ENCODE data around the gene RAPGEF2.
"Not testable (repeated sequence)": the region's sequence is repeated elsewhere in the genome, so short reads cannot be mapped to it uniquely, and the experiment has no call there.

RAPGEF2 gene

GRCh38 chr4:159177265-159178150 lies 74.6 kb downstream of the RAPGEF2 start:
- Mint-ChIP-seq H3K9me3 (no peaks in the 10 kb centered on the region), H3K4me3 (no peak overlapping the region), H3K27ac (no peak overlapping the region), H3K4me1 (ENCODE audit: low read depth) (peaks cover 56% of the 10 kb centered on the region), H3K36me3 (ENCODE audit: low read depth) (no peaks in the 10 kb centered on the region), H3K27me3 (no peaks in the 10 kb centered on the region)
- no peak for DNase-seq

DNA sequence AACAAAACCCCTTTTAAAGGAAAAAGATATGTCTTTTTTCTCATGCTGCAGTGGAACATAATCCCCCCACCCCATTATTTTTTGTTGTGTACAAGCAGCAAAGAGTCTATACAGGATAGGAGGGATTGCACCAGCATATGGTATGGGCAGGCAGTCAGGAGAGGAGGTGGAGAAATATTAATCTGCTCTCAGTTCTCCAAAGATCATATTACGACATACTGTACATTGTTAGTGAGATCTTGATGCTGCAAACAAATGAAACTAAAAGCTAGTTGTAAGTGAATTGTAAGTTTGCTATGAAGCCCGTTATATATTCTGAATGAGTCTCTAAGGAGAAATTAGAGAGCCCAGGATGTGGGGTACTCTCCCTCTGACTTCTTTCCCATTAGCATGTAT lies 75.3 kb downstream of the RAPGEF2 start:
- no peaks in the 10 kb centered on the region for H3K36me3 Mint-ChIP-seq (ENCODE audit: low read depth)
- no peak overlapping the region for H3K4me3 Mint-ChIP-seq
- H3K4me1 Mint-ChIP-seq (ENCODE audit: low read depth): peaks cover 52% of the 10 kb centered on the region
- H3K27ac Mint-ChIP-seq: no peak overlapping the region
- no peaks in the 10 kb centered on the region for H3K27me3 Mint-ChIP-seq
- no peak for DNase-seq
- H3K9me3 Mint-ChIP-seq: no peaks in the 10 kb centered on the region

- Mint-ChIP-seq H3K4me1 (ENCODE audit: low read depth) (peaks cover 43% of the 10 kb centered on the region), H3K36me3 (ENCODE audit: low read depth) (no peaks in the 10 kb centered on the region), H3K27ac (no peak overlapping the region), H3K4me3 (no peak overlapping the region), H3K9me3 (no peaks in the 10 kb centered on the region), H3K27me3 (no peaks in the 10 kb centered on the region)
- no peak for DNase-seq
Measured at GRCh38 chr4:159178979-159179969, 76.4 kb downstream of the RAPGEF2 start.

DNA sequence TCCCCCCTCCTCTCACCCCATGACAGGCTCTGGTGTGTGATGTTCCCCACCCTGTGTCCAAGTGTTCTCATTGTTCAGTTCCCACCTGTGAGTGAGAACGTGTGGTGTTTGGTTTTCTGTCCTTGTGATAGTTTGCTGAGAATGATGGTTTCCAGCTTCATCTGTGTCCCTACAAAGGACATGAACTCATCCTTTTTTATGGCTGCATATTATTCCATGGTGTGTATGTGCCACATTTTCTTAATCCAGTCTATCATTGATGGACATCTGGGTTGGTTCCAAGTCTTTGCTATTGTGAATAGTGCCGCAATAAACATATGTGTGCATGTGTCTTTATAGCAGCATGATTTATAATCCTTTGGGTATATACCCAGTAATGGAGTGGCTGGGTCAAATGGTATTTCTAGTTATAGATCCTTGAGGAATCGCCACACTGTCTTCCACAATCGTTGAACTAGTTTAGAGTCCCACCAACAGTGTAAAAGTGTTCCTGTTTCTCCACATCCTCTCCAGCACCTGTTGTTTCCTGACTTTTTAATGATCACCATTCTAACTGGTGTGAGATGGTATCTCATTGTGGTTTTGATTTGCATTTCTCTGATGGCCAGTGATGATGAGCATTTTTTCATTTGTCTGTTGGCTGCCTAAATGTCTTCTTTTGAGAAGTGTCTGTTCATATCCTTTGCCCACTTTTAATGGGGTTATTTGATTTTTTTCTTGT lies 81.2 kb downstream of the RAPGEF2 start:
- not testable (repeated sequence) for H3K27me3 Mint-ChIP-seq; H3K36me3 Mint-ChIP-seq (ENCODE audit: low read depth); H3K4me3 Mint-ChIP-seq; DNase-seq; H3K9me3 Mint-ChIP-seq
- peak overlapping the region; percentile 52 for H3K27ac Mint-ChIP-seq
- peaks cover 24% of the 10 kb centered on the region for H3K4me1 Mint-ChIP-seq (ENCODE audit: low read depth)

DNA sequence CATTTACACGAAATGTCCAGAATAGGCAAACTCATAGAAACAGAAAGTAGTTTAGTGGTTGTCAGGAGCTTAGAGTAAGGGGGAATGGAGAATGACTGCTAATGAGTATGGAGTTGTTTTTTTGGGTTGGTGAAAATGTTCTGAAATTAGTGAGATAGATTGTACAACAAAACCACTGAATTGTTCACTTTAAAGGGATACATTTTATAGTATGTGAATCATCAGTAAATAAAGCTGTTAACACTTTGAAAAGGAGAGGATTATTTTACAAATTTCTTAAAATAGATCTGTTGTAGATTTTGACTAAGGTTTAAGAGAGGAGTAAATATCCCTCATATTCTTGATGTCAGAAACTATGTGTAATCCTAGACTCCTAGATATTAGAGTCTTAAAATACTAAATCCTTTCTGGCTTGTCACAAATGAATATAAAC lies 82.7 kb downstream of the RAPGEF2 start:
- Mint-ChIP-seq H3K4me3 (no peak overlapping the region), H3K27me3 (no peaks in the 10 kb centered on the region), H3K9me3 (no peaks in the 10 kb centered on the region), H3K27ac (peak overlapping the region; percentile 30), H3K36me3 (ENCODE audit: low read depth) (no peaks in the 10 kb centered on the region), H3K4me1 (ENCODE audit: low read depth) (peaks cover 12% of the 10 kb centered on the region)
- DNase-seq: no peak

DNA sequence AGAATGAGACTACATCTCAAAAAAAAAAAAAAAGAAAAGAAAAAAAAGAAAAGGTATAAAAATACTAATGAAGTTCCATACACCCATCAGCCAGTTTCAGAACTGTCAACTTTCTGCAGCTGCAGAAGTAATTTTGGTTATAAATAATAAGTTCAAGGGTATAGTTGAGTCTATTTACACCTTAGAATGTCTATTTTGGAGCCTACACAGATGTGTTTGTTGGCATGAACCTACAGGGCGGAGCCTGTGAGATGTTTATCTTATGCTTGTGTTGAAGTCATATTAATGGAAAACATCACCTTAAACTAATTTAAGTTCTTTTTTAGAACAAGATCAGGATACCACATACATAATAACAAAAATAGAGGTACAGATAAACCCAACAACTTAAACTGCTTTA lies 85.8 kb downstream of the RAPGEF2 start:
- Mint-ChIP-seq H3K4me1 (ENCODE audit: low read depth) (peaks cover 12% of the 10 kb centered on the region), H3K4me3 (no peak overlapping the region), H3K27ac (no peak overlapping the region), H3K27me3 (no peaks in the 10 kb centered on the region), H3K36me3 (ENCODE audit: low read depth) (no peaks in the 10 kb centered on the region), H3K9me3 (no peaks in the 10 kb centered on the region)
- no peak for DNase-seq

- H3K4me1 Mint-ChIP-seq (ENCODE audit: low read depth): peaks cover 2% of the 10 kb centered on the region
- H3K9me3 Mint-ChIP-seq: no peaks in the 10 kb centered on the region
- H3K27me3 Mint-ChIP-seq: no peaks in the 10 kb centered on the region
- no peak for DNase-seq
- peaks cover 12% of the 10 kb centered on the region for H3K36me3 Mint-ChIP-seq (ENCODE audit: low read depth)
- no peak overlapping the region for H3K27ac Mint-ChIP-seq
- no peak overlapping the region for H3K4me3 Mint-ChIP-seq
Measured at GRCh38 chr4:159190651-159191050, 87.8 kb downstream of the RAPGEF2 start.

GRCh38 chr4:159191989-159192388 lies 89.1 kb downstream of the RAPGEF2 start:
- DNase-seq: no peak
- H3K27ac Mint-ChIP-seq: no peak overlapping the region
- H3K4me3 Mint-ChIP-seq: no peak overlapping the region
- H3K4me1 Mint-ChIP-seq (ENCODE audit: low read depth): no peaks in the 10 kb centered on the region
- H3K9me3 Mint-ChIP-seq: no peaks in the 10 kb centered on the region
- H3K27me3 Mint-ChIP-seq: no peaks in the 10 kb centered on the region
- H3K36me3 Mint-ChIP-seq (ENCODE audit: low read depth): peaks cover 13% of the 10 kb centered on the region

GRCh38 chr4:159193046-159193620 lies 90.3 kb downstream of the RAPGEF2 start:
- H3K4me3 Mint-ChIP-seq: no peak overlapping the region
- DNase-seq: no peak
- H3K36me3 Mint-ChIP-seq (ENCODE audit: low read depth): peaks cover 13% of the 10 kb centered on the region
- no peaks in the 10 kb centered on the region for H3K27me3 Mint-ChIP-seq
- H3K9me3 Mint-ChIP-seq: no peaks in the 10 kb centered on the region
- H3K27ac Mint-ChIP-seq: no peak overlapping the region
- H3K4me1 Mint-ChIP-seq (ENCODE audit: low read depth): no peaks in the 10 kb centered on the region

GRCh38 chr4:159195361-159195769 lies 92.5 kb downstream of the RAPGEF2 start:
- Mint-ChIP-seq H3K9me3 (no peaks in the 10 kb centered on the region), H3K27ac (no peak overlapping the region), H3K36me3 (ENCODE audit: low read depth) (peaks cover 13% of the 10 kb centered on the region), H3K4me1 (ENCODE audit: low read depth) (peaks cover 2% of the 10 kb centered on the region), H3K27me3 (no peaks in the 10 kb centered on the region), H3K4me3 (no peak overlapping the region)
- no peak for DNase-seq

- no peak for DNase-seq
- H3K4me1 Mint-ChIP-seq (ENCODE audit: low read depth): peaks cover 5% of the 10 kb centered on the region
- H3K4me3 Mint-ChIP-seq: no peak overlapping the region
- H3K36me3 Mint-ChIP-seq (ENCODE audit: low read depth): peaks cover 13% of the 10 kb centered on the region
- H3K9me3 Mint-ChIP-seq: no peaks in the 10 kb centered on the region
- no peak overlapping the region for H3K27ac Mint-ChIP-seq
- H3K27me3 Mint-ChIP-seq: no peaks in the 10 kb centered on the region
Measured at GRCh38 chr4:159197260-159197884, 94.5 kb downstream of the RAPGEF2 start.

DNA sequence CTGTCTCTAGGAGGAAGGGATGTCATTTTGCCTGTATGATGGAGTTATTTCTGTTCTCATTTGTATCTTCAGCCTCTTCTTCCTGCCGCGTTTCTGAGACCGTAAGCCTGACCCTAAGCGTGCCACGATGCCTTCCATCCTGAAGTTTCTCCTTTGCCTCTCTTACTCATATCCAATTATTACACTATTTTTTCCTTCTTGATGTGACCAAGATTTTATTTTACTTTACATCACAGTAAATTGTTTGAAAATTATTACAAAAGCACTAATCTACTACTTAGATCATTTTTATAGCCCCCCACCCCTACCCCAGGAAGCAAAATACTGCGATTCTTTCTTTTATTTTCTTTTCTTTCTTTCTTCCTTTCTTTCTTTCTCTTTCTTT lies 95.0 kb downstream of the RAPGEF2 start:
- Mint-ChIP-seq H3K4me1 (ENCODE audit: low read depth) (peaks cover 7% of the 10 kb centered on the region), H3K27me3 (no peaks in the 10 kb centered on the region), H3K9me3 (no peaks in the 10 kb centered on the region), H3K36me3 (ENCODE audit: low read depth) (peaks cover 13% of the 10 kb centered on the region), H3K4me3 (no peak overlapping the region), H3K27ac (no peak overlapping the region)
- DNase-seq: no peak

DNA sequence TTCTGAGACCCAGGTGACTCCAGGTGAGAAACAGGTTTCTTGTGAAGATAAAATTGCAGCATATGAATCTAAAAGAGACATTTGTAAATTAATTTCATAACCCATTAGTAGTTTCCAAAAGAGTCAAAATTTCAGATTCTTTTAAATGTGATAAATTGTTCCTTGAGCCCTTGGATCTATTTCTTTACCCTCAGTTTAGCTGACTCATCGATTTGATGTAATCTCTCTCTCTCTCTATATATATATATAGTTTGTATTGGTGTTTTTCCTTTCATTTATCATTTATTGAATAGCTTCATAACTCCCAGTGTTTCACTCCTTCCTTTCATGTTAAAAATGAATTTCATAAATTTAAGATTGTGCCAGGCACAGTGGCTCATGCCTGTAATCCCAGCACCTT lies 96.9 kb downstream of the RAPGEF2 start:
- Mint-ChIP-seq H3K36me3 (ENCODE audit: low read depth) (peaks cover 4% of the 10 kb centered on the region), H3K4me1 (ENCODE audit: low read depth) (peaks cover 26% of the 10 kb centered on the region), H3K27me3 (no peaks in the 10 kb centered on the region), H3K9me3 (no peaks in the 10 kb centered on the region), H3K4me3 (no peak overlapping the region), H3K27ac (no peak overlapping the region)
- no peak for DNase-seq

- H3K9me3 Mint-ChIP-seq: no peaks in the 10 kb centered on the region
- peaks cover 38% of the 10 kb centered on the region for H3K4me1 Mint-ChIP-seq (ENCODE audit: low read depth)
- H3K27ac Mint-ChIP-seq: no peak overlapping the region
- H3K27me3 Mint-ChIP-seq: no peaks in the 10 kb centered on the region
- H3K4me3 Mint-ChIP-seq: no peak overlapping the region
- DNase-seq: no peak
- peaks cover 2% of the 10 kb centered on the region for H3K36me3 Mint-ChIP-seq (ENCODE audit: low read depth)
Measured at GRCh38 chr4:159201168-159201567, 98.3 kb downstream of the RAPGEF2 start.

Data from activated T-cell treated with anti-CD3 and anti-CD28 coated beads, Interleukin-2, amount 50 U/mL, for 24 hours (primary cell).